Panc1 (cell line): Measurements from ENCODE around the gene NAA38. TPM values are rescaled to one million over a fixed set of nuclear protein-coding genes. Genes with fewer than 3 reads are reported as not detected.
A peak's percentile ranks its signal among the peaks of the same experiment; 100 is the strongest.

ENCODE experiments used
- ATAC-seq: fragments of 200-7000 bp; cut with Tn5 transposase; 2 replicates; pipeline ENCODE4 v1.9.1; 2020; ENCODE audit warnings: mild to moderate bottlenecking, moderate library complexity
- BruUV-seq: library from RNA; stranded (reverse); fragments of 400-500 nt; replicated peaks from 2 replicates; lab custom pipeline; 2021; lab: Mats Ljungman, UMichigan
- CTCF ChIA-PET: fragments of 300-600 bp; sonication (Branson Sonifier 250); formaldehyde crosslinking; loops from one replicate; lab custom pipeline; 2022; ENCODE audit warnings: antibody characterized with exemption; lab: Charles Lee
- POLR2A ChIA-PET: fragments of 300-600 bp; sonication (Branson Sonifier 250); formaldehyde crosslinking; loops from one replicate; lab custom pipeline; 2022; ENCODE audit warnings: antibody characterized with exemption; lab: Charles Lee
- DNase-seq: peaks from one replicate; pipeline ENCODE4 v3.0.0-alpha.2; 2010; ENCODE audit warnings: low read depth, low spot score
- H3K27ac ChIP-seq: 2 replicates; pipeline ENCODE4 v1.5.1; 2011; ENCODE audit warnings: mild to moderate bottlenecking, low read length, inconsistent platforms
- H3K27me3 ChIP-seq: fragments of 200-500 bp; sonication (Bioruptor generic); 2 replicates; pipeline ENCODE4 v1.6.0; 2014; ENCODE audit warnings: low read length, inconsistent platforms; ENCODE audit not compliant: control insufficient read depth, insufficient read depth
- H3K36me3 ChIP-seq: fragments of 200-500 bp; sonication (Bioruptor generic); 2 replicates; pipeline ENCODE4 v1.5.1; 2014; ENCODE audit warnings: inconsistent platforms, mild to moderate bottlenecking, low read length, moderate library complexity; ENCODE audit not compliant: control insufficient read depth, insufficient read depth
- H3K4me1 ChIP-seq: 2 replicates; pipeline ENCODE4 v1.5.1; 2011; ENCODE audit warnings: inconsistent platforms, mild to moderate bottlenecking, low read length, moderate library complexity; ENCODE audit not compliant: control insufficient read depth, insufficient read depth
- H3K4me3 ChIP-seq, 2 experiments: 2 replicates each; pipeline ENCODE4 v1.5.1; 2011 to 2012; ENCODE audit warnings: low read depth in 2 of 2, low read length in 2 of 2, mild to moderate bottlenecking in 2 of 2, inconsistent platforms in 1 of 2, moderate library complexity in 1 of 2
- H3K9me3 ChIP-seq: fragments of 200-500 bp; sonication (Bioruptor generic); 2 replicates; pipeline ENCODE4 v1.5.1; 2014; ENCODE audit warnings: low read depth, mild to moderate bottlenecking, inconsistent platforms, low read length, moderate library complexity; ENCODE audit not compliant: control insufficient read depth, insufficient read depth
- CTCF ChIP-seq: fragments of 450-650 bp; IDR thresholded peaks from 2 replicates; pipeline ENCODE4 v1.5.1; 2017; ENCODE audit warnings: mild to moderate bottlenecking
- POLR2AphosphoS5 ChIP-seq: IDR thresholded peaks from 2 replicates; pipeline ENCODE4 v1.6.1; 2012; ENCODE audit warnings: mild to moderate bottlenecking, low read depth, low read length, moderate library complexity
- REST ChIP-seq, 2 experiments: IDR thresholded peaks; 2 replicates each; pipeline ENCODE4 v1.6.1; 2011 to 2012; ENCODE audit warnings: low read depth in 2 of 2, control low read depth in 1 of 2, low read length in 1 of 2, mild to moderate bottlenecking in 1 of 2, moderate library complexity in 1 of 2; ENCODE audit not compliant: insufficient read depth in 1 of 2
- SIN3A ChIP-seq: IDR thresholded peaks from 2 replicates; pipeline ENCODE4 v1.6.1; 2012; ENCODE audit warnings: low read depth, mild to moderate bottlenecking, low read length, moderate library complexity, borderline replicate concordance; ENCODE audit not compliant: insufficient read depth
- TCF7L2 ChIP-seq: IDR thresholded peaks from 2 replicates; pipeline ENCODE4 v1.6.1; 2011; ENCODE audit warnings: mild to moderate bottlenecking, low read depth, low read length, inconsistent platforms
- in situ Hi-C: cut with HindIII; loops from 2 replicates; pipeline ENCODE4 v1.10.0; 2016; ENCODE audit warnings: low sequenced_read_pairs, low pct_unique_long_range_greater_than_20kb
- intact Hi-C: fragments of 100-400 bp; cut with micrococcal nuclease; formaldehyde crosslinking; loops from one replicate; pipeline ENCODE4 v1.10.0; 2022; ENCODE audit not compliant: unreplicated experiment
- total RNA-seq: library from RNA; stranded (reverse); gene quantifications from one replicate; pipeline ENCODE4 v1.2.1, GENCODE V29; 2021; ENCODE audit not compliant: unreplicated experiment

The NAA38 gene
- total RNA-seq, 1 experiment from 2014 or later, result 75.2 TPM

- intact Hi-C loops, result no loop called here
- CTCF ChIA-PET, result no interaction called here
Measured at GRCh38 chr17:7884581-7885366, 27.4 kb upstream of the NAA38 start.

GRCh38 chr17:7883781-7884386 is 26.5 kb upstream of the NAA38 start:
- Histone ChIP-seq H3K27me3 (no peaks in the 10 kb centered on the region), H3K9me3 (no peaks in the 10 kb centered on the region), H3K4me3 (peak overlapping the region; percentile 16 to 33), H3K36me3 (peaks cover 2% of the 10 kb centered on the region; the same call in 1 of the 2 replicates), H3K4me1 (peaks cover 24% of the 10 kb centered on the region), H3K27ac (peak overlapping the region; percentile 77; the same call in 1 of the 2 replicates)
- ATAC-seq (no peak), DNase-seq (no peak)
- in situ Hi-C loops (no loop called here), intact Hi-C loops (no loop called here)
- TF ChIP-seq CTCF, result no peak
- no peak for TF ChIP-seq POLR2AphosphoS5
- no peak for TF ChIP-seq SIN3A
- no peak for TF ChIP-seq TCF7L2
- TF ChIP-seq REST (IDR thresholded peaks at IDR 0.05; ENCODE audit: insufficient read depth in 1 of 2, low read depth in 2 of 2, low read length in 1 of 2), result no peak
- BruUV-seq, result no TSS peak
- CTCF ChIA-PET, result interaction anchor here (0.6 kb wide), 1 partner anchor 48 kb away, joined by 3 read pairs; the partner anchor contains the start of gene CNTROB
- POLR2A ChIA-PET, result interaction anchor here (0.6 kb wide), 1 partner anchor 269 kb away, joined by 3 read pairs; no protein-coding TSS in a partner anchor

More at GRCh38 chr17:7884581-7885366, 27.4 kb upstream of the NAA38 start:
- no TSS peak for BruUV-seq
- peaks cover 2% of the 10 kb centered on the region; the same call in 1 of the 2 replicates for H3K36me3 ChIP-seq
- in situ Hi-C loops, result no loop called here
- no peaks in the 10 kb centered on the region for H3K9me3 ChIP-seq
- POLR2A ChIA-PET, result interaction anchor here (0.7 kb wide), 1 partner anchor 21 kb away, joined by 10 read pairs; no protein-coding TSS in a partner anchor
- no peak overlapping the region for H3K27ac ChIP-seq
- no peak for TF ChIP-seq REST (IDR thresholded peaks at IDR 0.05; ENCODE audit: insufficient read depth in 1 of 2, low read depth in 2 of 2, low read length in 1 of 2)
- TF ChIP-seq SIN3A, result 0 out of 2 replicates have a peak, but pooled peaks have one; percentile 11
- ATAC-seq (no peak), DNase-seq (no peak)
- no peaks in the 10 kb centered on the region for H3K27me3 ChIP-seq
- H3K4me3 ChIP-seq, result peak overlapping the region; percentile 63 to 77
- H3K4me1 ChIP-seq, result peaks cover 33% of the 10 kb centered on the region
